Fibroblast of gingiva (primary cell): ENCODE measurements around the gene SLC39A5.
"Not testable (repeated sequence)": the region's sequence is repeated elsewhere in the genome, so short reads cannot be mapped to it uniquely, and the experiment has no call there.

Source experiments
- DNase-seq: peaks from one replicate; pipeline ENCODE4 v3.0.0-alpha.2; 2011; ENCODE audit warnings: low read depth

The SLC39A5 gene

DNA sequence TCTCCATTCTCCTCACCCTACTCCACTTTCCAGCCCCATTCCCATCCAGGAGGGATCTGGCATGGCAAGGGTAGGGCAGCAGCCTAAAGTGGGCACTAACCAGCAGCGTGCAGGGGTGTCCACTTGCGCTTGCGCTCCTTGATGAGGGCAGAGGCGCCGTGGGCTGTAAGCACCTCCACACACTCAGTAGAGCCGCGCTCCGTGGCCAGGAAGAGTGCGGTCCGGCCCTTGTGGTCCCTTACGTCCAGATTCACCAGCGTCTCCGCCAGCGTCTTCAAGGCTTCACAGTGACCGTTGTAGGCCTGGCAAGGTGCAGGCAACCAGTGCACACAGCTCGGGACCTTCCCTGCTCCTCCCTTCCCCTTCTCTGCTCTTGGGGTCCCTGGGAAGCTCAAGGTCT is 18.1 kb downstream of the SLC39A5 start:
- DNase-seq = no peak

DNA sequence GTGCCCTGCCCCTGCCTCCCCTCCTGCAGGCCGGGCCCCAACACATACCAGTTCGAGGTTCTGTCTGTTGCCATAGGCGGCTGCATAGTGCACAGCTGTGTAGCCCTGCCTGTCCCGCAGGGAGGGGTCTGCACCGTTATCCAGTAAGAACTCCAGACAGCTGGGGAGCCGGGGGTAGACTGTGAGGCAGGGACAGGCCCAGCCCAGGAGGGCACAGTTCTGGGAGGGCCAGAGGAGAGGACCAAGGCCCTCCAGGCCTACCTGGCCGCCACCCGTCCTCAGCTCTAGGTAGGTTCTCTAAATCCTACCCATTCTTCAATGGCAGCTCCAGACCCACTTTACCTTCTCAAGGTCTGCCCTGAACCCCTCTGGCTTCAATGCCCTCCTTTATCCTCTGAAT is 18.9 kb downstream of the SLC39A5 start:
- DNase-seq = no peak

GRCh38 chr12:56252649-56253048 is 22.8 kb downstream of the SLC39A5 start:
- DNase-seq = no peak

DNA sequence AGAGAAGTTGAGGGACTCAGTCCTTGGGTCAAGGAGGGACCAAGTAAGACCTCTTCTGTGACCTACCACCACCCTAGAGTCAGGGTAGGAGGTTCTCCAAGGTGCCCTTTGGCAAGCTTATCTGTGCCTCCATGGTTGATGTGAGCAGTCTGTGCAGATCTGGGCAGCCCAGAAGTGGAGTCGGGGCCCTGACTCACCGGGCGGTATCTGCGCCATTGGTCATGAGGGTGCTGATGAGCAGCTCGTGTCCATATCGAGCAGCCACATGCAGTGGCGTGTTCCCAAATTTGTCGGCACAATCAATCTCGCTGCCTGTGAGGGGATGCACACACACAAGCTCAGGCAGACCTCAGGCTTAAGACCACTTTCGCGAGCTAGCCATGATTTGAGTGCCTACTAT is 23.2 kb downstream of the SLC39A5 start:
- DNase-seq = no peak

DNA sequence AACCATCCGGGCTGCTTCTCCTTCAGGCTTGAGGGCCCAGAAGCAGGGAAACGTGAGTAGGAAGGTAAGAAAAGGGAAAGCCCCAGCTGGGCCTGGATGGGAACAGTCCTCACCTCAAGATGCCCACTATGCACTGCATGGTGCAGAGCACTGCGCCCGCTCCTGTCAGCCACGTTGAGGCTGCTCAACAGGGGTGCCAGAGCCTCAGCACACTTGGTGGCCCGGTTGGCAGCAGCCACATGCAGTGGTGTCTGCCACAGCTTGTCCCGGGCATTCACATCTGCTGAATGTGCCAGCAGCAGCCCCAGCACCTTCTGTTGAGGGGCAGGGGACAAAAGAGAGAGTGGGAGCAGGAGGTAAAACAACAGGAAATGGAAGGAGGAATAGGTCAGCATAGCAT is 25.8 kb downstream of the SLC39A5 start:
- DNase-seq = no peak

- peak; percentile 80 for DNase-seq
Measured at GRCh38 chr12:56256326-56256960, 26.6 kb downstream of the SLC39A5 start.

DNA sequence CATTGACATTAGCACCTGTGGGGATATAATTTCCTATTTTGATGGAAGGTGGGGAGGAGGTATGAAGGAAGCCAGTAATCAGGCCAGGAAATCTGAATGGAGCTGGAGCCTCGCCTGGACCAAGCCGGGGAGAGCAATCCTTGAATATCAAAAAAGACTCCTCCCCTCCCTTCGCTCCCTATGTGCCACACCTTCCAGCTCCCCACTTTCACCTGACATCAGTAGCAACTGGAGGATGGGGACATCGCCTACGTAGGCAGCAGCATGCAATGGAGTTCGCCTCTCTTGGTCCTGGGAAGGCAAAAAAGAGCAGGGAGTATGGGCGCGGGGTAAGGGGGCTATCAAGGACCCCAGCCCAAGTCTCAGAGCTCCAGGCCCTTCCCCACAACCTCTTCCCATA is 27.2 kb downstream of the SLC39A5 start:
- DNase-seq = no peak

- DNase-seq = no peak
Measured at GRCh38 chr12:56257491-56258067, 27.7 kb downstream of the SLC39A5 start.

DNA sequence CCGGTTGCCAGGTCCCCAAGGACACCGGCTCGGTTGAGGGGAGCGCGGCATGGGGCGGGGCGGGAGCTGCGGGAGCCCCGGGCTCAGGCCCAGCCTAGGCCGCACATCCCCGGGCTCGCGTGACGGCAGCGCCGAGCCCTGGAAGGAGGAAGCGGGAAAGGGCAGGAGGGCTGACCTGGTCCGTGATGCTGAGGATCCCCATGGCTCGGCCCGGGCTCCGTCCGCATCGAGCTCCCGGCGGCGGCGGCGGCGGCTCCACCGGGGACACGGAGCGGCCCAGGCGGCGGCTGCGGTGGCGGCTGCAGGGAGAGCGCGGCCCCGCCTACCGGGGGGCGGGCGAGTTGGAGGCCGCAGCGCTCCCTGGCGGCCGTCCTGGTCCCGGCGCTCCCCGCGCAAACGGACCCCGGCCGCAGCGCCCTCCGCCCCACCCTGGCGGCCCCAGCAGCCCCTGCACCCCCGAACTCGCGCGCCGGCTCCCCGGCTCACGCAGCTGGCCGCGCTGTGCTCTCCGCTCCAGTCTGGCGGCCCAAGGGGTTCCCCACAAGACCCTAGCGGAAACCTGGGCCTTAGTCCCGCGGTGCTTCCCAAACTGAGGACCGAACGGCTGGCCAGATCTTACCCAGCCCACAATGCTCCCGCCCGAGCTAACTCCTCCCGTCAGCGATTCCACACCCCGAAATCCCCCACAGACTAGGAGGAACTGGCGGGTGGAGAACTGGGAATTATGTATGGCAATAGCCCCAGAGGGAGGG is 28.4 kb downstream of the SLC39A5 start, which contains the start of gene ANKRD52:
Gene ANKRD52, minus strand, starts transcription at position 317 of the 752 bp plus-strand sequence. Its CDS starts 115 bp downstream, at position 202.
- peak; percentile 83 for DNase-seq

DNA sequence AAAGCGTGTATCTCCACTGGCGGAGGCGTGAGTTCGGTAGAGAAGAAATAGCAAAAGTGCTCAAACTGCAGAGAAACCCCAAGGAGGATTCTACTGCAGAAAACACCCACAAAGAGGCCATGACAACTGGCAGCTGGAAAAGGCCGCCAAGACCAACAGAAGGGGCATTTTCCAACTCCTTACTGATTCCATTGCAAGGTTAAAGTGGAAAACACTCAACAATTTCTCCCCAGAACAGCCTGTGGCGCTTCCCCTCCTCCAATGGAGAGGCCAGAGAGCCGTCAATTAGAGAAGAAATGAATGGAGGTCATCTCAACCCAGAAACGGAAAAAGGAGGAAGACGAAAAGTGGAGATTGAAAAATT is 29.0 kb downstream of the SLC39A5 start:
- no peak for DNase-seq

GRCh38 chr12:56260380-56260779 is 30.5 kb downstream of the SLC39A5 start:
- DNase-seq = no peak

DNA sequence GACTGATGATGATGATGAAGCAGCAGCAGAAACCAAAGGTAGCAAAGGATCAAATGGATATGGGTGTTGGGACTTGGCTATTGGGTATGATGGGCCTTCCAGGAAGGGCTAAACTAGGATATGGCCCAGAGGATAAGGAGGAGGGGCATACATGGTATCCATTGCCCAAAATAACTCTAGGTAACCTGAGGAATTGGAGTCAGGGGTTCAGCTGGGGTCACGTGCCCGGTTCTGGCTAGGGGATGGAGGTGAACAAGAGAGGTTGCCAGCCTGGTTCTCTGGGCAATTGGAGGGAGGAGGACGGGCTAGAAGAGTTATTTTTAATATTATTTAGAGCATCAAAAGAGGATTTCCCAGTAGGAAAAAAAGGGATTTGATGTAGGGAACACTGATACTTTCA is 31.1 kb downstream of the SLC39A5 start:
- DNase-seq = no peak

DNA sequence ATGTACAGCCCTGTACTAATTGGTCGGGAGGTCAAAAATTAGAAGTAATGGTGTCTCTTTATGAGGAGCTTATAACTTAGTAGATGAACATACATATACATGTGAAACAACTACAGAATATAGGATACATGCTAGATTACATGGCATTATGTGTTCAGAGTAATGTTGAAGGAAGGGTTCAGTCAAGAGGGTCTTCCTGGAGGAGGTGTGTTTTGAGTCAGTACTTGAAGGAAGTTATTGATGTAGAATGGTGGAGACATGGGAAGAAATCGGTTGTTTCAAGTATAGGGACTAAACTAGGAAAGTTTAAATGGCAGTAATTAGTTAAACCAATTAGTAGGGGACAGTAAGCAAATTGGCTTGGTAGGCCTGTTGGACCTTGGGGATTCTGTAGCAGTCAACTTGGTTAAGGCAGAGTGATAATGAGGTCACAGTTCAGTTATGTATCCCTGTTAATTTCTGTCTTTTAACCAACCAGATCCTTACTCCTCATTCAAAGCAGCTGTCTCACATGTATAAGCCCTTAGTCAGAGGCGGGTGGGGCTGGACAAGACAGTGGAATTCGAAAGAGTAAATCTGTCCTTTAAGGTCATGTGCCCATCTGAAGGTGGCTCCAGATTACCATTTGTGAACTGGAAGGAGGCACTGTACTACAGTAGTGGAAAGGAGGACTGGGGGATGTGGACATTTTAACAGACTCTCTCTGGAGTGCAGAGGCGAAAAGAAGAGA is 31.8 kb downstream of the SLC39A5 start:
- peak; percentile 73 for DNase-seq

DNA sequence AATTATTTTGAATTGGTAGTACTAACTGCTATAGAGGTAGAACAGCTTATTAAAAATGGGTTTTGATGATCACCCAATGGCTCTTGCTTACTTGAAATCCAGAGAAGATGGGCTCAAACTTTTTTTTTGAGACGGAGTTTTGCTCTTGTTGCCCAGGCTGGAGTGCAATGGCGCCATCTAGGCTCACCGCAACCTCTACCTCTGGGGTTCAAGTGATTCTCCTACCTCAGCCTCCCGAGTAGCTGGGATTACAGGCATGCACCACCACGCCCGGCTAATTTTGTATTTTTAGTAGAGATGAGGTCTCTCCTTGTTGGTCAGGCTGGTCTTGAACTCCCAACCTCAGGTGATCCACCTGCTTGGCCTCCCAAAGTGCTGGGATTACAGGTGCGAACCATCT is 33.1 kb downstream of the SLC39A5 start:
- not testable (repeated sequence) for DNase-seq

- DNase-seq = not testable (repeated sequence)
Measured at GRCh38 chr12:56266068-56266692, 36.3 kb downstream of the SLC39A5 start.

- DNase-seq = peak; percentile 75
Measured at GRCh38 chr12:56266693-56267442, 37.0 kb downstream of the SLC39A5 start, which contains the start of gene COQ10A. Gene COQ10A, plus strand, starts transcription at chr12:56266942. Its CDS starts 177 bp downstream, at chr12:56267119.

GRCh38 chr12:56267443-56268071 is 37.7 kb downstream of the SLC39A5 start:
- peak; percentile 20 for DNase-seq

GRCh38 chr12:56271031-56271430 is 41.2 kb downstream of the SLC39A5 start:
- DNase-seq = peak; percentile 13

DNA sequence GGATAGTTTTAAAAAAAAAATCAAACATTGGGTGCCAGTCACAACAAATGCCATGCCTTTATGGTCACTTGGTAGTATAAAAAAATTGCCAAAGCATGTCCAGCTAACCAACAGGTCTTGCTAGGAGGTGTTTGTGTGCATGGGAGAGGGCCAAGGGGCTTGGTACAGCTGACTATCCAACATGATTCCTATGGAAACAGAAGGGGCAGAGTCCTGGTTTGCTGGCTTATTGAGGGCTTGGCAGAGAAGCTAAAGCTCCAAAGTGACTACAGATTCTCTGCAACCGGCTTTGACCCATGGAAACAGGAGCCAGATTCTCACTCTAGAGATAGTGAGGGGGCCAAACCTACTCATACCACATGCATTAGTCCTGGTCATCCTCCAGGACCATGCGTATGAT is 42.6 kb downstream of the SLC39A5 start:
- DNase-seq = not testable (repeated sequence)

DNA sequence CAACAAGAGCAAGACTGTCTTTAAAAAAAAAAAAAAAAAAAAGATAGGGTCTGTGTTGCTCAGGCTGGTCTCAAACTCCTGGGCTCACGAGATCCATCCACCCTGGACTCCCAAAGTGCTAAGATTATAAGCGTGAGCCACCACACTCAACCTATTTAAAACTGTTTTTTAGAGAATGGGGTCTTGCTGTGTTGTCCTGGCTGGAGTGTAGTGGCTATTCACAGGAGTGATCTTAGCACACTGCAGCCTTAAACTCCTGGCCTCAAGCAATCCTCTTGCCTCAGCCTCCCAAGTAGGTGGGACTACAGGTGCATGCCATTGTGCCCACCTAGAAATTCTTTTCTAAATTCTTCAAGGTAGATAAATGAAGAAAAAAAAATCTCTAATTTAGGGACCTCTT is 44.4 kb downstream of the SLC39A5 start:
- no peak for DNase-seq

DNA sequence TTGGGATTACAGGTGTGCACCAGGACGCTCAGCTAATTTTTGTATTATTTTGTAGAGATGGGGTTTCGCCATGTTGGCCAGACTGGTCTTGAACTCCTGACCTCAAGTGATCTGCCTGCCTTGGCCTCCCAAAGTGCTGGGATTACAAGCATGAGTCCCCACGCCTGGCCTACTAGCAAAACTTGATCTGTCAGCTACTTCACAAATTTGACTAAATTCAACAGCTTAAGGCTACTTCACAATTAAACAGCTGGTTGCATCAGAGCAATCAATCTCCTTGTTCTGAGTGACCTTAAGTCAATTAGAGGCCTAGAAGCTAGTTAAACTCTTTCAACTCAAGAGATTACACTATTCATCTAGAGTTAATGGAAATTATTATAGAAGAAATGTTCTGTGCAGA is 49.1 kb downstream of the SLC39A5 start:
- no peak for DNase-seq
